HepG2 (cell line): ENCODE data around the gene TMEM117. TPM values are rescaled to one million over a fixed set of nuclear protein-coding genes. Genes with fewer than 3 reads are reported as not detected.

Experiments
- ATAC-seq: fragments of 200-7000 bp; cut with Tn5 transposase; 3 replicates; pipeline ENCODE4 v1.9.1; 2020; ENCODE audit warnings: mild to moderate bottlenecking, moderate library complexity
- BruUV-seq: library from RNA; stranded (reverse); fragments of 400-500 nt; replicated peaks from 2 replicates; lab custom pipeline; 2021; lab: Mats Ljungman, UMichigan
- CTCF ChIA-PET: fragments of 300-600 bp; formaldehyde crosslinking; extraction: SDS; loops from one replicate; lab custom pipeline; 2021; ENCODE audit warnings: low total read pairs, inconsistent platforms, low intra/inter-chr PET ratio; lab: Yijun Ruan, JAX
- POLR2A ChIA-PET: fragments of 350-600 bp; sonication (Branson Sonifier 250); formaldehyde crosslinking; loops from one replicate; lab custom pipeline; 2020; ENCODE audit warnings: antibody characterized with exemption, inconsistent platforms; lab: Yijun Ruan, JAX
- DNase-seq: peaks from one replicate; pipeline ENCODE4 v3.0.0-alpha.2; 2015; ENCODE audit warnings: low spot score
- FAIRE-seq: peaks from 3 replicates; lab custom pipeline; 2011; peaks lifted over from hg19 to GRCh38; lab: Jason Lieb, UNC
- H2AFZ ChIP-seq: one replicate; pipeline ENCODE4 v1.6.1; 2011; ENCODE audit warnings: low read length, inconsistent platforms
- H3K27ac ChIP-seq: fragments of 300-600 bp; 3 replicates; pipeline ENCODE4 v1.8.0; 2011; ENCODE audit warnings: mixed run types, mild to moderate bottlenecking, mixed read lengths, low read length, inconsistent platforms; ENCODE audit not compliant: insufficient read depth; ENCODE audit errors: extremely low read length
- H3K27me3 ChIP-seq, 2 experiments: fragments of 200-600 bp in 1 of 2; 2 replicates in 1 of 2; 3 replicates in 1 of 2; pipeline versions ENCODE4 v1.6.0 to v1.8.0; 2011; ENCODE audit warnings: low read length in 2 of 2, mild to moderate bottlenecking in 2 of 2, moderate library complexity in 2 of 2, inconsistent platforms in 1 of 2; ENCODE audit not compliant: insufficient read depth in 2 of 2, control insufficient read depth in 1 of 2
- H3K36me3 ChIP-seq, 2 experiments: fragments of 200-600 bp in 1 of 2; replicated peaks in 1 of 2; 2 replicates in 1 of 2; 3 replicates in 1 of 2; pipeline versions ENCODE4 v1.5.1 to v1.8.0; 2011; ENCODE audit warnings: low read length in 2 of 2, inconsistent platforms in 1 of 2; ENCODE audit not compliant: insufficient read depth in 2 of 2, control insufficient read depth in 1 of 2
- H3K4me1 ChIP-seq: 2 replicates; pipeline ENCODE4 v1.5.1; 2012; ENCODE audit warnings: low read length, inconsistent platforms; ENCODE audit not compliant: insufficient read depth
- H3K4me2 ChIP-seq: 2 replicates; pipeline ENCODE4 v1.6.0; 2011; ENCODE audit warnings: low read depth, low read length, inconsistent platforms
- H3K4me3 ChIP-seq, 3 experiments: fragments of 200-600 bp in 1 of 3; sonication (generic), shearing (Covaris generic) in 1 of 3; replicated peaks in 1 of 3; 2 replicates each; pipeline ENCODE4 v1.5.1; 2011 to 2016; ENCODE audit warnings: low read length in 3 of 3, inconsistent platforms in 2 of 3, low read depth in 2 of 3, mild to moderate bottlenecking in 2 of 3, control low read depth in 1 of 3, mixed read lengths in 1 of 3; ENCODE audit not compliant: insufficient read depth in 1 of 3
- H3K79me2 ChIP-seq: one replicate; pipeline ENCODE4 v1.6.1; 2011; ENCODE audit warnings: low read length, inconsistent platforms; ENCODE audit not compliant: insufficient read depth
- H3K9ac ChIP-seq: 2 replicates; pipeline ENCODE4 v1.6.0; 2011; ENCODE audit warnings: mild to moderate bottlenecking, low read depth, low read length, inconsistent platforms; ENCODE audit not compliant: insufficient read depth
- H3K9me3 ChIP-seq: 2 replicates; pipeline ENCODE4 v1.5.1; 2012; ENCODE audit warnings: mild to moderate bottlenecking, low read length
- H4K20me1 ChIP-seq: 2 replicates; pipeline ENCODE4 v1.6.0; 2011; ENCODE audit warnings: inconsistent platforms, mild to moderate bottlenecking, low read length, moderate library complexity; ENCODE audit not compliant: insufficient read depth
- AKAP8 ChIP-seq: sonication (generic); formaldehyde crosslinking; IDR thresholded peaks from 2 replicates; pipeline ENCODE4 v1.5.1; 2020; ENCODE audit warnings: mild to moderate bottlenecking, missing genetic modification reagents
- ARNT ChIP-seq: fragments of 450-650 bp; IDR thresholded peaks from 2 replicates; pipeline ENCODE4 v1.6.1; 2017
- ASH2L ChIP-seq: fragments of 300-600, 200-600 bp; sonication (generic); IDR thresholded peaks from 2 replicates; pipeline ENCODE4 v1.7.0; 2017; ENCODE audit warnings: low read depth, mild to moderate bottlenecking, moderate library complexity, mixed read lengths, low read length; ENCODE audit not compliant: insufficient read length
- BCL6 ChIP-seq: IDR thresholded peaks from 2 replicates; pipeline ENCODE4 v1.6.1; 2016; ENCODE audit warnings: missing genetic modification reagents, missing compliant biosample characterization
- GLI4 ChIP-seq: sonication (generic); formaldehyde crosslinking; IDR thresholded peaks from 2 replicates; pipeline ENCODE4 v1.5.1; 2020; ENCODE audit warnings: missing genetic modification reagents, mild to moderate bottlenecking, moderate library complexity, borderline replicate concordance
- GPN1 ChIP-seq: sonication (generic); formaldehyde crosslinking; IDR thresholded peaks from 2 replicates; pipeline ENCODE4 v1.5.1; 2020; ENCODE audit warnings: missing genetic modification reagents, borderline replicate concordance
- KDM6A ChIP-seq: IDR thresholded peaks from 2 replicates; pipeline ENCODE4 v1.6.1; 2016; ENCODE audit warnings: low read depth
- MXD4 ChIP-seq: IDR thresholded peaks from 2 replicates; pipeline ENCODE4 v1.6.1; 2016; ENCODE audit warnings: mild to moderate bottlenecking, missing biosample characterization, missing genetic modification reagents
- SYNCRIP ChIP-seq: fragments of 200-400 bp; formaldehyde crosslinking; IDR thresholded peaks from 2 replicates; pipeline ENCODE4 v1.6.1; 2018; ENCODE audit warnings: mild to moderate bottlenecking, low read depth, low read length; ENCODE audit not compliant: insufficient read depth
- TBX2 ChIP-seq: sonication (generic); formaldehyde crosslinking; IDR thresholded peaks from 2 replicates; pipeline ENCODE4 v1.5.0; 2020; ENCODE audit warnings: missing genetic modification reagents, mild to moderate bottlenecking, borderline replicate concordance
- THAP8 ChIP-seq: sonication (generic); formaldehyde crosslinking; IDR thresholded peaks from 2 replicates; pipeline ENCODE4 v1.5.1; 2020; ENCODE audit warnings: missing genetic modification reagents, mild to moderate bottlenecking, borderline replicate concordance
- ZBTB20 ChIP-seq: sonication (generic); formaldehyde crosslinking; IDR thresholded peaks from 2 replicates; pipeline ENCODE4 v1.8.1; 2023; ENCODE audit warnings: missing genetic modification reagents, low read depth, mild to moderate bottlenecking, borderline replicate concordance
- ZFX ChIP-seq: sonication (generic); formaldehyde crosslinking; IDR thresholded peaks from 2 replicates; pipeline ENCODE4 v1.4.0; 2020; ENCODE audit warnings: mild to moderate bottlenecking, low read depth, missing genetic modification reagents, moderate library complexity
- WGBS: methylation state at CpG from one replicate; pipeline ENCODE4 v1.1.6; 2017; ENCODE audit warnings: low lambda C conversion rate; 5-methylcytosine and 5-hydroxymethylcytosine counted together
- in situ Hi-C: cut with HindIII; loops from 2 replicates; pipeline ENCODE4 v1.10.0; 2017; ENCODE audit warnings: low pct_unique_long_range_greater_than_20kb; ENCODE audit not compliant: extremely low pct_ligation_motif_present
- intact Hi-C: fragments of 100-400 bp; cut with micrococcal nuclease; formaldehyde crosslinking; loops from one replicate; pipeline ENCODE4 v1.10.0; 2022; ENCODE audit not compliant: unreplicated experiment
- polyA plus RNA-seq, 8 experiments: library from polyadenylated mRNA; depleted of rRNA in 3 of 8; stranded (reverse) in 7 of 8; unstranded in 1 of 8; fragments of >200 nt; fragmentation: Illumina TruSeq in 4 of 8; extraction: Trizol in 4 of 8; gene quantifications; 2 replicates each; pipeline versions ENCODE4 v1.2.1 to v1.2.3, GENCODE V29; 2011 to 2016; ENCODE audit warnings: low read depth in 4 of 8, missing spikeins in 1 of 8, mixed read lengths in 1 of 8; ENCODE audit not compliant: insufficient read depth in 1 of 8
- total RNA-seq, 5 experiments: library from RNA; depleted of rRNA; stranded (reverse); fragments of >200 nt; fragmentation: Illumina TruSeq; extraction: Trizol; gene quantifications; 2 replicates each; pipeline ENCODE4 v1.2.3, GENCODE V29; 2016; ENCODE audit warnings: low read depth in 1 of 5
- TF ChIP-seq, protein P1 (sequence below): sonication (generic); formaldehyde crosslinking; IDR thresholded peaks from 2 replicates; pipeline ENCODE4; 2020; ENCODE audit warnings: missing genetic modification reagents, mild to moderate bottlenecking, borderline replicate concordance
- TF ChIP-seq, protein P2 (sequence below): sonication (generic); formaldehyde crosslinking; IDR thresholded peaks from 2 replicates; pipeline ENCODE4 v1.5.0; 2020; ENCODE audit warnings: missing genetic modification reagents

TMEM117 gene
- total and polyA plus RNA-seq, 2 of the 13 experiments (the other 11 are each of a cell fraction or from before 2014, with no cell fraction given): 2.8 to 8.5 TPM

DNA sequence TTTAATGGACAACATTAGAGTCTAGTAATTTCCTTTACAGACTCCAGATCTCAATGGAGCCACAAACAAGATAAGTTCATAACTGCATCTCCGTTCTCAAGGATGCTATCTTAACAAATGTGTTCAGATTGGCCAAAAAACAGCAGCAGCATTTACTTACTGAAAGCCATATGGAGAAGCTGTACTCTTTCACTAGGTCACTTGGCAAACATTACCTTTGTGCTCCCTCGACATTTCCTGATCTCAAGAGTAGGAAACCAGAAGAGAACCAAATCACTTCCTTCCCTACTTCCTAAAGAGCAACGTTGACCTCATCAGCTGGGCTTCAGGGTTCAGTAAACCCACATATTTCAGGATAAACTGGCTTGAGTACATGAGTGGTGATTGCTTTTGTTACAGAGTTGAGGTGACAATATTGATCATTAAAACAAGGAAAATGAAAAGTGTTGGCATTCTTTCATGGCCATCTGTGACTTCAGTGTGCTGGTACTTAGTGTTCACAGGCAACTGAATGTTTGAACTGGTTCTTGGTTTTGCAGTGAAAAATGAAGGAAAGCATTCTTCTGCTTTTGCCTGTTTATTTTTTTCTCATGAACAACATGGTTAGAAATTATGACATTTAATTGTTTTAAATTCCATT lies 449.6 kb downstream of the TMEM117 start:
- TF ChIP-seq GPN1: no peak
- TF ChIP-seq ZBTB20: no peak
- TF ChIP-seq BCL6: no peak
- no peak for TF ChIP-seq ASH2L
- no peak for TF ChIP-seq MXD4 (CRISPR knock-in tag)
- no peak overlapping the region for H2AFZ ChIP-seq
- H4K20me1 ChIP-seq: no peaks in the 10 kb centered on the region
- BruUV-seq: no TSS peak
- no peak for FAIRE-seq
- H3K9me3 ChIP-seq: no peaks in the 10 kb centered on the region
- POLR2A ChIA-PET: no interaction called here
- H3K4me3 ChIP-seq: no peak overlapping the region
- in situ Hi-C loops (no loop called here), intact Hi-C loops (no loop called here)
- H3K4me1 ChIP-seq: no peaks in the 10 kb centered on the region
- no peak overlapping the region for H3K27ac ChIP-seq
- ATAC-seq: no peak
- CTCF ChIA-PET: no interaction called here
- no peaks in the 10 kb centered on the region for H3K27me3 ChIP-seq
- no peaks in the 10 kb centered on the region for H3K79me2 ChIP-seq
- no peaks in the 10 kb centered on the region for H3K36me3 ChIP-seq
- H3K4me2 ChIP-seq: no peak overlapping the region
- no peak for DNase-seq
- no peak overlapping the region for H3K9ac ChIP-seq
- WGBS: 41% methylated on average over 3 of the region's 3 CpGs

- intact Hi-C loops: no loop called here
- H3K9ac ChIP-seq: no peak overlapping the region
- no peak for FAIRE-seq
- in situ Hi-C loops: no loop called here
- H4K20me1 ChIP-seq: no peaks in the 10 kb centered on the region
- no peak overlapping the region for H3K4me2 ChIP-seq
- BruUV-seq: no TSS peak
- no peak overlapping the region for H3K4me3 ChIP-seq
- POLR2A ChIA-PET: no interaction called here
- TF ChIP-seq, protein P1, sequence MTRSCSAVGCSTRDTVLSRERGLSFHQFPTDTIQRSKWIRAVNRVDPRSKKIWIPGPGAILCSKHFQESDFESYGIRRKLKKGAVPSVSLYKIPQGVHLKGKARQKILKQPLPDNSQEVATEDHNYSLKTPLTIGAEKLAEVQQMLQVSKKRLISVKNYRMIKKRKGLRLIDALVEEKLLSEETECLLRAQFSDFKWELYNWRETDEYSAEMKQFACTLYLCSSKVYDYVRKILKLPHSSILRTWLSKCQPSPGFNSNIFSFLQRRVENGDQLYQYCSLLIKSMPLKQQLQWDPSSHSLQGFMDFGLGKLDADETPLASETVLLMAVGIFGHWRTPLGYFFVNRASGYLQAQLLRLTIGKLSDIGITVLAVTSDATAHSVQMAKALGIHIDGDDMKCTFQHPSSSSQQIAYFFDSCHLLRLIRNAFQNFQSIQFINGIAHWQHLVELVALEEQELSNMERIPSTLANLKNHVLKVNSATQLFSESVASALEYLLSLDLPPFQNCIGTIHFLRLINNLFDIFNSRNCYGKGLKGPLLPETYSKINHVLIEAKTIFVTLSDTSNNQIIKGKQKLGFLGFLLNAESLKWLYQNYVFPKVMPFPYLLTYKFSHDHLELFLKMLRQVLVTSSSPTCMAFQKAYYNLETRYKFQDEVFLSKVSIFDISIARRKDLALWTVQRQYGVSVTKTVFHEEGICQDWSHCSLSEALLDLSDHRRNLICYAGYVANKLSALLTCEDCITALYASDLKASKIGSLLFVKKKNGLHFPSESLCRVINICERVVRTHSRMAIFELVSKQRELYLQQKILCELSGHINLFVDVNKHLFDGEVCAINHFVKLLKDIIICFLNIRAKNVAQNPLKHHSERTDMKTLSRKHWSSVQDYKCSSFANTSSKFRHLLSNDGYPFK (CRISPR knock-in tag): no peak
- TF ChIP-seq, protein P2, sequence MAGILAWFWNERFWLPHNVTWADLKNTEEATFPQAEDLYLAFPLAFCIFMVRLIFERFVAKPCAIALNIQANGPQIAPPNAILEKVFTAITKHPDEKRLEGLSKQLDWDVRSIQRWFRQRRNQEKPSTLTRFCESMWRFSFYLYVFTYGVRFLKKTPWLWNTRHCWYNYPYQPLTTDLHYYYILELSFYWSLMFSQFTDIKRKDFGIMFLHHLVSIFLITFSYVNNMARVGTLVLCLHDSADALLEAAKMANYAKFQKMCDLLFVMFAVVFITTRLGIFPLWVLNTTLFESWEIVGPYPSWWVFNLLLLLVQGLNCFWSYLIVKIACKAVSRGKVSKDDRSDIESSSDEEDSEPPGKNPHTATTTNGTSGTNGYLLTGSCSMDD (CRISPR knock-in tag): no peak
- no peak for TF ChIP-seq ZFX
- no peak for TF ChIP-seq SYNCRIP
- no peak for TF ChIP-seq KDM6A (CRISPR knock-in tag)
- no peak for TF ChIP-seq AKAP8 (CRISPR knock-in tag)
- TF ChIP-seq ARNT: no peak
- no peak for TF ChIP-seq TBX2 (CRISPR knock-in tag)
- no peak for TF ChIP-seq GLI4 (CRISPR knock-in tag)
- no peak for TF ChIP-seq THAP8 (CRISPR knock-in tag)
- WGBS: 53% methylated on average over 2 of the region's 2 CpGs
- no peaks in the 10 kb centered on the region for H3K4me1 ChIP-seq
- no peaks in the 10 kb centered on the region for H3K36me3 ChIP-seq
- H3K9me3 ChIP-seq: no peaks in the 10 kb centered on the region
- CTCF ChIA-PET: no interaction called here
- no peaks in the 10 kb centered on the region for H3K27me3 ChIP-seq
- no peak overlapping the region for H3K27ac ChIP-seq
- DNase-seq: no peak
- H2AFZ ChIP-seq: no peak overlapping the region
- no peaks in the 10 kb centered on the region for H3K79me2 ChIP-seq
- ATAC-seq: no peak
These were observed 450.5 kb downstream of the TMEM117 start for GRCh38 chr12:44286336-44286735.
